ENCODE data around the gene DNAJB1. TPM values are rescaled to one million over a fixed set of nuclear protein-coding genes. Genes with fewer than 3 reads are reported as not detected.
A peak's percentile ranks its signal among the peaks of the same experiment; 100 is the strongest.

DNAJB1 gene
- total and polyA plus RNA-seq, 2 of the 13 experiments (the other 11 are each of a cell fraction or from before 2014, with no cell fraction given), result 87.5 to 97.3 TPM

- TF ChIP-seq ZNF710 (CRISPR knock-in tag; IDR thresholded peaks at IDR 0.05; ENCODE audit: borderline replicate concordance), result 0 out of 2 replicates have a peak, but pooled peaks have one; percentile 59
- no peak for TF ChIP-seq ZNF777 (CRISPR knock-in tag; IDR thresholded peaks at IDR 0.05)
- TF ChIP-seq ZBTB34 (CRISPR knock-in tag; IDR thresholded peaks at IDR 0.05), result no peak
- TF ChIP-seq CREBL2 (CRISPR knock-in tag; IDR thresholded peaks at IDR 0.05; ENCODE audit: borderline replicate concordance), result no peak; the same call in 1 of the 2 replicates
- TF ChIP-seq MIXL1 (CRISPR knock-in tag; IDR thresholded peaks at IDR 0.05), result peak; percentile 32; the same call in 1 of the 2 replicates
- no peak for TF ChIP-seq FOSL1 (CRISPR knock-in tag; IDR thresholded peaks at IDR 0.05; ENCODE audit: borderline replicate concordance)
- TF ChIP-seq ZNF687 (CRISPR knock-in tag; IDR thresholded peaks at IDR 0.05), result peak; percentile 92
- peak; percentile 62; the same call in 1 of the 2 replicates for TF ChIP-seq HOXA5 (CRISPR knock-in tag; IDR thresholded peaks at IDR 0.05)
- no peak for TF ChIP-seq ZFP37 (CRISPR knock-in tag; IDR thresholded peaks at IDR 0.05; ENCODE audit: borderline replicate concordance)
- no peak for TF ChIP-seq ZNF776 (CRISPR knock-in tag; IDR thresholded peaks at IDR 0.05)
- TF ChIP-seq ZBTB1 (CRISPR knock-in tag; IDR thresholded peaks at IDR 0.05; ENCODE audit: borderline replicate concordance), result no peak
- no peak for TF ChIP-seq ZNF75D (CRISPR knock-in tag; IDR thresholded peaks at IDR 0.05; ENCODE audit: borderline replicate concordance)
- no peak for TF ChIP-seq NR2F2 (IDR thresholded peaks at IDR 0.05; ENCODE audit: borderline replicate concordance, low read depth)
- TF ChIP-seq NFKBIZ (CRISPR knock-in tag; IDR thresholded peaks at IDR 0.05), result no peak; the same call in 1 of the 2 replicates
- no peak for TF ChIP-seq MLLT10 (CRISPR knock-in tag; IDR thresholded peaks at IDR 0.05)
These were observed 11.2 kb upstream of the DNAJB1 start, which contains the start of gene TECR (continued) for GRCh38 chr19:14529254-14530004.
